Endothelial cell (in vitro differentiated cells): ENCODE measurements around the gene KRT5. TPM values are rescaled to one million over a fixed set of nuclear protein-coding genes. Genes with fewer than 3 reads are reported as not detected.

Experiments used
- DNase-seq: peaks from one replicate; pipeline ENCODE4 v3.0.0; 2021; ENCODE audit warnings: low spot score
- H3K27ac Mint-ChIP-seq: one replicate; pipeline ENCODE4 v1.8.0; 2021; ENCODE audit warnings: mixed read lengths, inconsistent platforms; ENCODE audit not compliant: unreplicated experiment
- H3K27me3 Mint-ChIP-seq: one replicate; pipeline ENCODE4 v1.8.0; 2021; ENCODE audit warnings: mild to moderate bottlenecking, moderate library complexity, mixed read lengths, inconsistent platforms; ENCODE audit not compliant: unreplicated experiment
- H3K36me3 Mint-ChIP-seq: one replicate; pipeline ENCODE4 v1.8.0; 2021; ENCODE audit warnings: mild to moderate bottlenecking, low read depth, mixed read lengths, inconsistent platforms; ENCODE audit not compliant: unreplicated experiment
- H3K4me1 Mint-ChIP-seq: one replicate; pipeline ENCODE4 v1.8.0; 2021; ENCODE audit warnings: mild to moderate bottlenecking, mixed read lengths, inconsistent platforms; ENCODE audit not compliant: unreplicated experiment
- H3K4me3 Mint-ChIP-seq: one replicate; pipeline ENCODE4 v1.8.0; 2021; ENCODE audit warnings: mild to moderate bottlenecking, mixed read lengths, inconsistent platforms; ENCODE audit not compliant: unreplicated experiment
- H3K9me3 Mint-ChIP-seq: one replicate; pipeline ENCODE4 v1.8.0; 2021; ENCODE audit warnings: mixed read lengths, inconsistent platforms; ENCODE audit not compliant: unreplicated experiment
- CTCF ChIP-seq: fragments of 200-600 bp; sonication (generic); IDR thresholded peaks from one replicate; pipeline ENCODE4 v1.5.0; 2021; ENCODE audit warnings: antibody characterized with exemption; ENCODE audit not compliant: unreplicated experiment
- total RNA-seq: library from RNA; stranded (reverse); fragmentation: NEBNext Ultra II Directional; extraction: Animal tissue kit (Norgen Biotek cat#: 25700); gene quantifications from one replicate; pipeline ENCODE4 v1.2.1, GENCODE V29; 2021; ENCODE audit not compliant: unreplicated experiment

Gene KRT5
- total RNA-seq, 1 donor from 2014 or later, result not detected

GRCh38 chr12:52552055-52552454 lies 31.9 kb upstream of the KRT5 start:
- H3K4me3 Mint-ChIP-seq, result no peak overlapping the region
- TF ChIP-seq CTCF, result no peak
- H3K36me3 Mint-ChIP-seq, result no peaks in the 10 kb centered on the region
- no peaks in the 10 kb centered on the region for H3K9me3 Mint-ChIP-seq
- no peaks in the 10 kb centered on the region for H3K4me1 Mint-ChIP-seq
- no peak overlapping the region for H3K27ac Mint-ChIP-seq
- no peak for DNase-seq
- peaks cover 7% of the 10 kb centered on the region for H3K27me3 Mint-ChIP-seq

GRCh38 chr12:52551216-52551865 lies 31.1 kb upstream of the KRT5 start:
- Mint-ChIP-seq H3K4me1 (no peaks in the 10 kb centered on the region), H3K27me3 (peaks cover 9% of the 10 kb centered on the region), H3K27ac (no peak overlapping the region), H3K36me3 (no peaks in the 10 kb centered on the region), H3K4me3 (no peak overlapping the region), H3K9me3 (no peaks in the 10 kb centered on the region)
- DNase-seq, result no peak
- TF ChIP-seq CTCF, result no peak

- Mint-ChIP-seq H3K4me1 (no peaks in the 10 kb centered on the region), H3K27me3 (peaks cover 4% of the 10 kb centered on the region), H3K9me3 (no peaks in the 10 kb centered on the region), H3K4me3 (no peak overlapping the region), H3K27ac (no peak overlapping the region), H3K36me3 (no peaks in the 10 kb centered on the region)
- TF ChIP-seq CTCF, result no peak
- DNase-seq, result no peak
Observed at GRCh38 chr12:52546126-52546525, 25.9 kb upstream of the KRT5 start.

GRCh38 chr12:52543985-52544883 lies 24.0 kb upstream of the KRT5 start:
- H3K27me3 Mint-ChIP-seq, result peaks cover 4% of the 10 kb centered on the region
- H3K27ac Mint-ChIP-seq, result no peak overlapping the region
- H3K36me3 Mint-ChIP-seq, result no peaks in the 10 kb centered on the region
- no peak for DNase-seq
- no peak overlapping the region for H3K4me3 Mint-ChIP-seq
- no peaks in the 10 kb centered on the region for H3K9me3 Mint-ChIP-seq
- TF ChIP-seq CTCF, result no peak
- no peaks in the 10 kb centered on the region for H3K4me1 Mint-ChIP-seq
